AG04450 (cell line): ENCODE measurements around the gene PRG2. TPM values are rescaled to one million over a fixed set of nuclear protein-coding genes. Genes with fewer than 3 reads are reported as not detected.
A peak's percentile ranks its signal among the peaks of the same experiment; 100 is the strongest.

Source experiments
- CTCF ChIA-PET: fragments of 300-600, 350-600 bp; formaldehyde crosslinking; extraction: SDS; loops from one replicate; lab custom pipeline; 2022; ENCODE audit warnings: antibody characterized with exemption, inconsistent platforms; lab: Charles Lee
- POLR2A ChIA-PET: fragments of 350-600 bp; formaldehyde crosslinking; extraction: SDS; loops from one replicate; lab custom pipeline; 2021; ENCODE audit warnings: antibody characterized with exemption, inconsistent platforms; lab: Yijun Ruan, JAX
- DNase-seq: peaks from one replicate; pipeline ENCODE4 v3.0.0-alpha.2; 2011; ENCODE audit warnings: low read depth, low spot score
- H3K27ac ChIP-seq: one replicate; pipeline ENCODE4 v1.5.1; 2012; ENCODE audit warnings: low read depth, low read length, control low read depth
- H3K27me3 ChIP-seq: one replicate; pipeline ENCODE4 v1.6.0; 2012; ENCODE audit warnings: low read length; ENCODE audit not compliant: control insufficient read depth, insufficient read depth
- H3K4me3 ChIP-seq: 2 replicates; pipeline ENCODE4 v1.5.1; 2011; ENCODE audit warnings: mild to moderate bottlenecking, low read depth, low read length, control low read depth
- H3K9me3 ChIP-seq: 2 replicates; pipeline ENCODE4 v1.5.1; 2012; ENCODE audit warnings: low read length; ENCODE audit not compliant: control insufficient read depth, insufficient read depth
- polyA plus RNA-seq: library from polyadenylated mRNA; depleted of rRNA; stranded (reverse); fragments of >200 nt; gene quantifications from 2 replicates; pipeline ENCODE4 v1.2.3, GENCODE V29; 2011
- TF ChIP-seq, protein P1 (sequence below): IDR thresholded peaks from 2 replicates; pipeline ENCODE4 v1.5.1; 2011; ENCODE audit warnings: low read depth, low read length, control low read depth, inconsistent platforms

Gene PRG2
- polyA plus RNA-seq, 1 experiment: not detected

GRCh38 chr11:57416436-57416835 lies 26.0 kb upstream of the PRG2 start:
- POLR2A ChIA-PET: interaction anchor here (0.6 kb wide), 1 partner anchor 43 kb away, joined by 6 read pairs; no protein-coding TSS in a partner anchor
- CTCF ChIA-PET: interaction anchor here (1.5 kb wide), 1 partner anchor 77 kb away, joined by 3 read pairs; no protein-coding TSS in a partner anchor
- H3K27me3 ChIP-seq: no peaks in the 10 kb centered on the region
- no peaks in the 10 kb centered on the region for H3K9me3 ChIP-seq
- H3K4me3 ChIP-seq: no peak overlapping the region
- DNase-seq: no peak
- TF ChIP-seq, protein P1, sequence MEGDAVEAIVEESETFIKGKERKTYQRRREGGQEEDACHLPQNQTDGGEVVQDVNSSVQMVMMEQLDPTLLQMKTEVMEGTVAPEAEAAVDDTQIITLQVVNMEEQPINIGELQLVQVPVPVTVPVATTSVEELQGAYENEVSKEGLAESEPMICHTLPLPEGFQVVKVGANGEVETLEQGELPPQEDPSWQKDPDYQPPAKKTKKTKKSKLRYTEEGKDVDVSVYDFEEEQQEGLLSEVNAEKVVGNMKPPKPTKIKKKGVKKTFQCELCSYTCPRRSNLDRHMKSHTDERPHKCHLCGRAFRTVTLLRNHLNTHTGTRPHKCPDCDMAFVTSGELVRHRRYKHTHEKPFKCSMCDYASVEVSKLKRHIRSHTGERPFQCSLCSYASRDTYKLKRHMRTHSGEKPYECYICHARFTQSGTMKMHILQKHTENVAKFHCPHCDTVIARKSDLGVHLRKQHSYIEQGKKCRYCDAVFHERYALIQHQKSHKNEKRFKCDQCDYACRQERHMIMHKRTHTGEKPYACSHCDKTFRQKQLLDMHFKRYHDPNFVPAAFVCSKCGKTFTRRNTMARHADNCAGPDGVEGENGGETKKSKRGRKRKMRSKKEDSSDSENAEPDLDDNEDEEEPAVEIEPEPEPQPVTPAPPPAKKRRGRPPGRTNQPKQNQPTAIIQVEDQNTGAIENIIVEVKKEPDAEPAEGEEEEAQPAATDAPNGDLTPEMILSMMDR: no peak
- no peak overlapping the region for H3K27ac ChIP-seq

DNA sequence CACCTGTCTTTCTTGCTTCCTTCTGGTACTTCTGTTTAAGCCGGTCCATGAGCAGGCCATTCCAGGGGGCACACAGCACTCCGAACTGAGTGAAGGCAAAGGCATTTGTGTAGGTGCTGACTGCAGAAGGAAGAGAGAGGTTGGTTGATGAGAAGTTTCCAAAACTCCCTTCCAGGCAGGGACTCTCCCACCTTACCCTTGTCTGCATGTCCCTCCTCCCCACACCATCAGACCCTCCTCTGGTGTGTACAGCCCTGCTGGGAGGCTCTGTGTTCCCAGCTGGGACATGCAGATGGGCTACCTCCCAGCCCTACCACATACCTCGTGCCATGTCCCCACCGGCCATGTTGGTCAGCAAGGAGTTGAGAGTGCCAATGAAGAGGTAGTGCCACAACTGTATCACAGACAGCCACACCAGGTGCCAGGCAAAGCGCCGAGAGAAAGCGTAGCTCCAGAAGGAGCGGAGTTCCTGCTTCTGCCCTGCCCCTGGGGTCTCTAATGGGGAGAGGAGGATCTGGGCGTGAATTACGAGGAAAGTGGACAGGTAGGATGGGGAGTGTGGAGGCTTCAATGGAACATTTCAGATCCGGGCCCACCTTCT lies 24.3 kb upstream of the PRG2 start:
- Histone ChIP-seq H3K27me3 (no peaks in the 10 kb centered on the region), H3K4me3 (no peak overlapping the region), H3K9me3 (no peaks in the 10 kb centered on the region), H3K27ac (no peak overlapping the region)
- CTCF ChIA-PET: no interaction called here
- TF ChIP-seq, protein P1: no peak
- DNase-seq: no peak
- POLR2A ChIA-PET: interaction anchor here (0.7 kb wide), 1 partner anchor 15 kb away, joined by 8 read pairs; no protein-coding TSS in a partner anchor

GRCh38 chr11:57413681-57414080 lies 23.2 kb upstream of the PRG2 start:
- no peaks in the 10 kb centered on the region for H3K27me3 ChIP-seq
- H3K27ac ChIP-seq: no peak overlapping the region
- DNase-seq: no peak
- ChIA-PET POLR2A (interaction anchor here (0.7 kb wide), 1 partner anchor 14 kb away, joined by 8 read pairs; no protein-coding TSS in a partner anchor), CTCF (no interaction called here)
- H3K4me3 ChIP-seq: no peak overlapping the region
- TF ChIP-seq, protein P1: no peak
- no peaks in the 10 kb centered on the region for H3K9me3 ChIP-seq

GRCh38 chr11:57410287-57410686 lies 19.8 kb upstream of the PRG2 start:
- peak; percentile 81 for DNase-seq
- Histone ChIP-seq H3K4me3 (no peak overlapping the region), H3K9me3 (no peaks in the 10 kb centered on the region), H3K27ac (peak overlapping the region; percentile 39), H3K27me3 (no peaks in the 10 kb centered on the region)
- TF ChIP-seq, protein P1: no peak
- CTCF ChIA-PET: no interaction called here
- POLR2A ChIA-PET: interaction anchor here (0.7 kb wide), 1 partner anchor 10 kb away, joined by 6 read pairs; no protein-coding TSS in a partner anchor
